ENCODE measurements around the gene LYPD6B. TPM values are rescaled to one million over a fixed set of nuclear protein-coding genes. Genes with fewer than 3 reads are reported as not detected.

LYPD6B gene
- total and polyA plus RNA-seq, 10 of the 15 experiments (the other 5 are each of a cell fraction or from before 2014, with no cell fraction given): 1.0 to 6.6 (median 4.0) TPM

DNA sequence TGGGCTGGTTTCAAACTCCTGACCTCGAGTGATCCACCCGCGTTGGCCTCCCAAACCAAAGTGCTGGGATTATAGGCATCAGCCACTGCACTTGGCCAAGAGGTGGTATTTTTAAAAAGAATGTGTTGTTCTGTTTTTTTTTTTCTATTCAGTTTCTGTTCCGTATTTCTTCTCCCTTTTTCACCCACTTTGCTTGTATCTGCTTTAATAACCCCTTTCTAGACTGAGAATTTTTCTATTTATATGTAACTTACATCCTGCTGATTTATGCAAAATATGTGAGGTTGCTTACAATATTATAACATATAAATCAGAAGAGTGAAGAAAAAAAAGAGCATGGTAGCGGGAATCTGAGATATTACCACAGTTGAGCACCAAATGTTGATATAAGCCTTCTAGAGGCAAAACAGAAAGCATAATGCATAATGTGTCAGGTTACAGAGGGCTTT, 17.2 kb upstream of the LYPD6B start (continued):
- TF ChIP-seq, protein P1, sequence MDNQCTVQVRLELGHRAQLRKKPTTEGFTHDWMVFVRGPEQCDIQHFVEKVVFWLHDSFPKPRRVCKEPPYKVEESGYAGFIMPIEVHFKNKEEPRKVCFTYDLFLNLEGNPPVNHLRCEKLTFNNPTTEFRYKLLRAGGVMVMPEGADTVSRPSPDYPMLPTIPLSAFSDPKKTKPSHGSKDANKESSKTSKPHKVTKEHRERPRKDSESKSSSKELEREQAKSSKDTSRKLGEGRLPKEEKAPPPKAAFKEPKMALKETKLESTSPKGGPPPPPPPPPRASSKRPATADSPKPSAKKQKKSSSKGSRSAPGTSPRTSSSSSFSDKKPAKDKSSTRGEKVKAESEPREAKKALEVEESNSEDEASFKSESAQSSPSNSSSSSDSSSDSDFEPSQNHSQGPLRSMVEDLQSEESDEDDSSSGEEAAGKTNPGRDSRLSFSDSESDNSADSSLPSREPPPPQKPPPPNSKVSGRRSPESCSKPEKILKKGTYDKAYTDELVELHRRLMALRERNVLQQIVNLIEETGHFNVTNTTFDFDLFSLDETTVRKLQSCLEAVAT (IDR thresholded peaks at IDR 0.05): no peak
- TF ChIP-seq TCF3 (IDR thresholded peaks at IDR 0.05; ENCODE audit: borderline replicate concordance, insufficient read depth, low read depth, low read length) (no peak), SRF (IDR thresholded peaks at IDR 0.05; ENCODE audit: low read depth in 2 of 2, low read length in 2 of 2) (no peak), SIX5 (IDR thresholded peaks at IDR 0.05; ENCODE audit: low read depth, low read length, severe bottlenecking) (no peak), KLF5 (IDR thresholded peaks at IDR 0.05; ENCODE audit: partially characterized antibody) (no peak), TCF12 (IDR thresholded peaks at IDR 0.05; ENCODE audit: low read depth, low read length) (no peak), BHLHE40 (IDR thresholded peaks at IDR 0.05; ENCODE audit: borderline replicate concordance in 1 of 2, low read depth in 2 of 2, low read length in 1 of 2) (0 out of 4 replicates have a peak, but pooled peaks of 1 of the 2 experiments have one; percentile 16), SREBF1 (IDR thresholded peaks at IDR 0.05; ENCODE audit: low read length) (peak; percentile 72), JUNB (IDR thresholded peaks at IDR 0.05) (no peak), PKNOX1 (IDR thresholded peaks at IDR 0.05) (no peak), POLR2AphosphoS5 (IDR thresholded peaks at IDR 0.05; ENCODE audit: low read length) (no peak), GABPA (IDR thresholded peaks at IDR 0.05; ENCODE audit: low read depth) (no peak), PML (IDR thresholded peaks at IDR 0.05; ENCODE audit: low read length) (no peak), RCOR1 (conservative IDR thresholded peaks at IDR 0.05; ENCODE audit: low read depth, low read length) (peak; percentile 68; the same call in 1 of the 2 replicates), SMAD1 (IDR thresholded peaks at IDR 0.05; ENCODE audit: low read depth, partially characterized antibody) (no peak), IRF3 (IDR thresholded peaks at IDR 0.05) (no peak), IKZF2 (IDR thresholded peaks at IDR 0.05) (peak; percentile 86 to 87), YY1 (IDR thresholded peaks at IDR 0.05; ENCODE audit: low read depth, low read length) (no peak), ZBTB33 (IDR thresholded peaks at IDR 0.05) (no peak), FOXM1 (IDR thresholded peaks at IDR 0.05; ENCODE audit: low read depth, low read length) (no peak)
- TF ChIP-seq, protein P2, sequence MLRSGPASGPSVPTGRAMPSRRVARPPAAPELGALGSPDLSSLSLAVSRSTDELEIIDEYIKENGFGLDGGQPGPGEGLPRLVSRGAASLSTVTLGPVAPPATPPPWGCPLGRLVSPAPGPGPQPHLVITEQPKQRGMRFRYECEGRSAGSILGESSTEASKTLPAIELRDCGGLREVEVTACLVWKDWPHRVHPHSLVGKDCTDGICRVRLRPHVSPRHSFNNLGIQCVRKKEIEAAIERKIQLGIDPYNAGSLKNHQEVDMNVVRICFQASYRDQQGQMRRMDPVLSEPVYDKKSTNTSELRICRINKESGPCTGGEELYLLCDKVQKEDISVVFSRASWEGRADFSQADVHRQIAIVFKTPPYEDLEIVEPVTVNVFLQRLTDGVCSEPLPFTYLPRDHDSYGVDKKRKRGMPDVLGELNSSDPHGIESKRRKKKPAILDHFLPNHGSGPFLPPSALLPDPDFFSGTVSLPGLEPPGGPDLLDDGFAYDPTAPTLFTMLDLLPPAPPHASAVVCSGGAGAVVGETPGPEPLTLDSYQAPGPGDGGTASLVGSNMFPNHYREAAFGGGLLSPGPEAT (IDR thresholded peaks at IDR 0.05; ENCODE audit: low read depth): peak; percentile 87
- TF ChIP-seq, protein P3, sequence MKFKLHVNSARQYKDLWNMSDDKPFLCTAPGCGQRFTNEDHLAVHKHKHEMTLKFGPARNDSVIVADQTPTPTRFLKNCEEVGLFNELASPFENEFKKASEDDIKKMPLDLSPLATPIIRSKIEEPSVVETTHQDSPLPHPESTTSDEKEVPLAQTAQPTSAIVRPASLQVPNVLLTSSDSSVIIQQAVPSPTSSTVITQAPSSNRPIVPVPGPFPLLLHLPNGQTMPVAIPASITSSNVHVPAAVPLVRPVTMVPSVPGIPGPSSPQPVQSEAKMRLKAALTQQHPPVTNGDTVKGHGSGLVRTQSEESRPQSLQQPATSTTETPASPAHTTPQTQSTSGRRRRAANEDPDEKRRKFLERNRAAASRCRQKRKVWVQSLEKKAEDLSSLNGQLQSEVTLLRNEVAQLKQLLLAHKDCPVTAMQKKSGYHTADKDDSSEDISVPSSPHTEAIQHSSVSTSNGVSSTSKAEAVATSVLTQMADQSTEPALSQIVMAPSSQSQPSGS (IDR thresholded peaks at IDR 0.05; ENCODE audit: low read length): peak; percentile 92
